EH (cell line): Measurements from ENCODE around the gene RMC1.
"Not testable (repeated sequence)": the region's sequence is repeated elsewhere in the genome, so short reads cannot be mapped to it uniquely, and the experiment has no call there.

Source experiments
- DNase-seq: peaks from one replicate; pipeline ENCODE4 v3.0.0-alpha.2; 2015; ENCODE audit warnings: low read depth

Gene RMC1

DNA sequence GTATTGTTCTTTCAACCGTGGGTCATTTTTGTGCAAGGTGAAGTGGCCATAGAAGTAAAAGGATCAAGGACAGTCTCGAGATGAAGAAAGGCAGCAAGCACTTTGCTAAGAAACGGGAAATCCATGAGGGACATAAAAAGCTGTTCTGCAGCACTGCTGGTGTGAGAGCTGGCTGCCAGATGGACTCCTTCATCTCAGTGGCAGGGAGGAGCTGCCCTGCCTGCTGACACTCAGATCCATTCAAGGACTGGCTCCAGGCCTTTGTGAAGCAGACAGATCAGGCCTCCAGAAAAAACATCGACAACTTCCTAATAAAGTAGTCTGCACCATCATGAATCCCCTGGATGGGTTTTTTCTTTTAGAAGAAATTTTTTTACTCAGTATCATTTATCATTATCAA is 29.5 kb downstream of the RMC1 start:
- DNase-seq: no peak

GRCh38 chr18:23534276-23534675 is 31.0 kb downstream of the RMC1 start:
- DNase-seq: no peak

- DNase-seq: no peak
These were observed 32.9 kb downstream of the RMC1 start for GRCh38 chr18:23536204-23536603.

DNA sequence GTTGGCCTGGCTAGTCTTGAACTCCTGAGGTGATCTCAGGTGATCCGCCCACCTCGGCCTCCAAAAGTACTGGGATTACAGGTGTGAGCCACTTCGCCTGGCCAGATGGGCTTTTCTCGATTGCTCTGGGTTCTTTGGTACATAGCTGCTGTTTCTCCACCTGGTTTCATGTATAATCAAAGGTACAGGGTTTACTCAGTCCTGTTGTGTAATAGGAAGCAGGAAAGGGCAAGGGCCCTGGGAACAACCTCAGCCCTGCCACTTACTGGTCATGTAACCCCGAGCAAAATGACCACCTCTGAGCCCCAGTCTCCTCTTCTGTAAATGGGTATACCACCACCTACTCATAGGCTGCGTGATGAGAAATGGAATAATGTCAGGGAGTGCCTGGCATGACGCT is 34.0 kb downstream of the RMC1 start:
- DNase-seq: no peak

DNA sequence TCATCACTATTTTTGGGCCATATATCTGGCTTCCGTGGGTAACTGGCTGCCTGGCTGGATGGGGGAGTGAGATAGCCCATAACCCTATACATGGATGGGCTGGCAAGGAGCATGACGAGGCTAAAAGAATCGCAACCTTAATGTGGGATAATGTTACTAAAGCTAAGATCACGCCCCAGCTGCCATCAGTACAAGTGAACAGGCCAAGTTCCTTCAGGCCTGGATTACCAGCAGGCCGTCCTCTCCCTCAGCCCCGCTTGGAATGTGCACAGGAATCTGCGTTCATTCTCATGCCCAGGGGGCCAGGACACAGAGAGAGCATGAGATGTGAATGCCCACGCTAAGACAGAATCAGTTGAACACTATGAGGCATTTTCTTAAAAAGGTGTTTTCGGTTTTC is 34.7 kb downstream of the RMC1 start:
- peak; percentile 69 for DNase-seq

- peak; percentile 87 for DNase-seq
These were observed 35.6 kb downstream of the RMC1 start for GRCh38 chr18:23538870-23539269.

DNA sequence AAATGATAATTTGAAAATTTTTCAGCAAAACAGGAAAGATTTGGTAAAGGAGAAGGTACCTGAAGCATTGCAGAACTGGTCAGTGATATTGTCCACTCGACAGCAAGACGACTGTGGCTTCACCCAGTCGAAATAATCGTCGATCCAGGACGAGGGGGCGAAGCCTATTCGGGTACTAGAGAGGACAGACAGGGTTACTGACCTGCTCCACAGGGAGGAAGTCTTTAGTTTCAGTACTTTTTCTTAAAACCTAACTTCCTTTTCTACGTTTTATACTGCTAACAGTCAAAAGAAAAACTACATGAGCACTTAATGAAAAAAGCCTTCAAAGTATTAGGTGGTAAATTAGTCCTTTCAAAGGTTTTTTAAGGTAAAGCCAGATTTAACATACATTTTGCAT is 36.0 kb downstream of the RMC1 start:
- DNase-seq: no peak

GRCh38 chr18:23539911-23540525 is 36.7 kb downstream of the RMC1 start:
- no peak for DNase-seq

- DNase-seq: peak; percentile 47
These were observed 37.6 kb downstream of the RMC1 start for GRCh38 chr18:23540867-23541266.

GRCh38 chr18:23541349-23542093 is 38.2 kb downstream of the RMC1 start:
- DNase-seq: no peak

DNA sequence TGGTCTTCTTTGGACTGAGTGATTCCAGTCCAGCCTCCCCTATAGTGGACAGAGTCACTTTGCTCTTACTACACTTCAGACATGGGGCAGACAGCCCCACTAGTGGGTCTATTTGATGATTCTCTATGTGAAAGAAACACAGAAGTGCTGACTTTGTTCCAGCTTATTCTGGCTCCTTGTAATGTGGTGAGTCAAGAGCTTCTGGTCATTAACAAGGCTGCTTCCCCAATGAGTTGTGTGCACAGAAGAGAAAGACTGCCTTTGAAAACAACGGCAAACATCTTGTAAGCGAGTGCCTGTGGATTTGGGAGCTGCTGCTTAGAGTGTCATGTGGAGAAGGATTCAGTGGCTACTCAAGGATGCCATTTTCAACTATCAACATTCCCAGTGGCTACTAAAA is 39.1 kb downstream of the RMC1 start:
- DNase-seq: peak; percentile 16

DNA sequence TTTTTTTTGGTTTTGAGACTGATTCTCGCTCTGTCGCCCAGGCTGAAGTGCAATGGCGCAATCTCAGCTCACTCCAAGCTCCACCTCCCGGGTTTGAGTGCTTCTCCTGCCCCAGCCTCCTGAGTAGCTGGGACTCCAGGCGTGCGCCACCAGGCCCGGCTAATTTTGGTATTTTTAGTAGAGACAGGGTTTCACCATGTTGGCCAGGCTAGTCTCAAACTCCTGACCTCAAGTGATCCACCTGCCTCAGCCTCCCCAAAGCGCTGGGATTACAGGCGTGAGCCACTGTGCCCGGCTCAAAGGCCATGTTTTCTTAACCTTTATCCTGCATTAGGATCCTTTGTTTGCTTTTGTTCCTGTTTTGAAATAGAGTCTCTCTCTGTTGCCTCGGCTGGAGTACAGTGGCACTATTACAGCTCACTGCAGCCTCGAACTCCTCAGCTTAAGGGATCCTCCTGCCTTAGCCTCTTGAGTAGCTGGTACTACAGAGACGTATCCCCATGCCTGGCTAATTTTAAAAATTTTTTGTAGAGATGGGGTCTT is 42.0 kb downstream of the RMC1 start:
- no peak for DNase-seq

DNA sequence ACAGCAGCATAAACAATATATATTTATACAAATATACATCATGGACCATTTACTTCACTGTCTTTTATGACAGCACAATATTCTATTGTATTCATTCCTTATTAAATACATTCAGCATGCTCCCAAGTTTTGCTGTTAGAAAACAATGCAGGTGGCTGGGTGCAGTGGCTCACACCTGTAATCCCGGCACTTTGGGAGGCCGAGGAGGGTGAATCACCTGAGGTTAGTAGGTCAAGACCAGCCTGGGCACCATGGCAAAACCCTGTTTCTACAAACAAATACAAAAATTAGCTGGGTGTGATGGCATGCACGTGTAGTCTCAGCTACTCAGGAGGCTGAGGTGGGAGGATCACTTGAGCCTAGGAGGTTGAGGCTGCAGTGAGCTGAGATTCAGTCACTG is 44.0 kb downstream of the RMC1 start:
- no peak for DNase-seq

DNA sequence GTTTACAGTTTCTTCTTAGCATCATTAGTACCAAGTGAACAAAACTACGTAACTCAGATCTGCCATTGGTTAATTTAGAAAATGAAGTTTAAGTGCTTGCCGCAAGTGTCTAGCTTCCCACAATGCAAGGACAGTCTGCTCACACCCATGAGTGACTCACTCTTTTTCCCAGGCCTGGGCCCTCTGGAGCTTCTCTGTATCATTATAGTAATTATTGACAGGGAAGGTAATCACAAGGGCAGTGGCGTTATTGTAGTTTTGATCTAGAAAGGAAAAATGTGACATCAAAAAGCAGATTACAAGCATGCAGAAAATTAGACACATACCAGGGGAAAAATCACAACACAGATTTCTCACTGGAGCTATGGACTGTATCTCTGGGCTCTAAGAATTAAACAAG is 44.5 kb downstream of the RMC1 start:
- peak; percentile 52 for DNase-seq

DNA sequence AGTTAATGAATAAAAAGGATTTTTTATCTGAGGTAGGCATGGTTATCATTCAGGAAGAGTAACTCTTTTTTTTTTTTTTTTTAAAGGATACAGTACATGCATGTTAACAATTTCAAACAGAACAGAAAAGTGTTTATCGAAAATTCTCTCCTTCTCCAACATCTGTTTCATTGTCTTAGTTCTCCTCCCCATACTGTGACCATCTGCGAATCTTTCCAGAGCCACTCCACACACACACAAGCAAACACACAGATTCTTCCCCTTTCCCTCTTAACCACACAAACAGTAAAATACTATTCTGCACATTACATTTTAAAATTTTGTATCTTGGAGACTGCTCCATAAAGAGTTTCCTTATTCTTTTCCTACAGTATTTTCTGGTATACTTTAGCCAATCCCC is 45.0 kb downstream of the RMC1 start:
- DNase-seq: no peak

- DNase-seq: no peak
These were observed 45.4 kb downstream of the RMC1 start for GRCh38 chr18:23548719-23549118.

- no peak for DNase-seq
These were observed 47.6 kb downstream of the RMC1 start for GRCh38 chr18:23550898-23551297.

DNA sequence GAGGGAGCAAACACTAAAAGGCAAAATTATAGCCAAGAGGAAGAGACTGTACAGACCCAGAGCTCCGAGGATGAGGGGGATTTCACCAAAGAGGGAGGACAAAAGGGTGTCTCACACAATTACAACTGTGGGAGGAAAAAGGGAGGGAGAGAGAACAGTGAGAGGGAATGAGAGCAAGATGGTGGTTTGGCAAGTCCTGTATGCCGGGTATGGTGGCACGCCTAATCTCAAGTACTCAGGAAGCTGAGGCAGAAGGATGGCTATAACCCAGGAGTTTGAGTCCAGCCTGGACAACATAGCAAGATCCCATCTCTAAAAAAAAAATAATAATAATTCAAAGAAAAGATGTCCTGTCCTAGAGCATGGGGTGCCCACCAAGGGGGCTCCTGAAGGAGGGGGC is 48.7 kb downstream of the RMC1 start:
- no peak for DNase-seq

- no peak for DNase-seq
These were observed 49.2 kb downstream of the RMC1 start for GRCh38 chr18:23552505-23552904.

- no peak for DNase-seq
These were observed 50.6 kb downstream of the RMC1 start for GRCh38 chr18:23553887-23554286.

GRCh38 chr18:23556145-23556780 is 53.0 kb downstream of the RMC1 start:
- no peak for DNase-seq

DNA sequence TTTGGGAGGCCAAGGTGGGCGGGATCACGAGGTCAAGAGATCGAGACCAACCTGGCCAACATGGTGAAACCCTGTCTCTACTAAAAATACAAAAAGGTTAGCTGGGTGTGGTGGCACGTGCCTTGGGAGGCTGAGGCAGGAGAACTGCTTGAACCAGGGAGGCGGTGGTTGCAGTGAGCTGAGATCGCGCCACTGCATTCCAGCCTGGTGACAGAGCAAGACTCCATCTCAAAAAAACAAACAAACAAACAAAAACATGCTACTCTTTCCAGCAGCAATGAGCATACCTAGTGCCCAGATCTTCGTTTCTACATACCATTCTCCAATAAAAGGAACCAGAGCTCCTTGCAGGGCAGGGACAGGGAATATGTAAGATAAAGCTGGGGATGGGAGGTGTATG is 54.2 kb downstream of the RMC1 start:
- DNase-seq: not testable (repeated sequence)

DNA sequence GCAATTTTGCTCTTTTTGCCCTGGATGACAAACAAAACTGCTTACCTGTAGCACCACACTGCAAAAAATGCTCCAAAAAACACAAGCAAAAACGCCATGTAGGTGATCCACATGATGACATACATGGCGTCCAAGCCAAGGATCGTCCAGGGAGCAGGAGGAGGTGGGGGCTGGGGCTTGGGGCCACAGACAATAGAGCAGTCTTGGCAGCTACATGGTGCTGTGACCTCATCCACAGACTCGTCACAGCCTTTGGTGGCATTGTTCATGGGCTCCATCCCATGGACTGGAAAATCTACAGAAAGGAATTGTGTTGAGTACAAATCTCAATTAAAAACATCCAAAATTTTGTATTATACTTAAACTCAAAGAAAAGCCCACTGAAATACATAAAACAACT is 56.9 kb downstream of the RMC1 start:
- DNase-seq: no peak
